Fibroblast of the conjunctiva (primary cell): ENCODE data around the gene HJURP.

Experiments
- DNase-seq: peaks from one replicate; pipeline ENCODE4 v3.0.0-alpha.2; 2010; ENCODE audit warnings: low read depth

Gene HJURP

DNA sequence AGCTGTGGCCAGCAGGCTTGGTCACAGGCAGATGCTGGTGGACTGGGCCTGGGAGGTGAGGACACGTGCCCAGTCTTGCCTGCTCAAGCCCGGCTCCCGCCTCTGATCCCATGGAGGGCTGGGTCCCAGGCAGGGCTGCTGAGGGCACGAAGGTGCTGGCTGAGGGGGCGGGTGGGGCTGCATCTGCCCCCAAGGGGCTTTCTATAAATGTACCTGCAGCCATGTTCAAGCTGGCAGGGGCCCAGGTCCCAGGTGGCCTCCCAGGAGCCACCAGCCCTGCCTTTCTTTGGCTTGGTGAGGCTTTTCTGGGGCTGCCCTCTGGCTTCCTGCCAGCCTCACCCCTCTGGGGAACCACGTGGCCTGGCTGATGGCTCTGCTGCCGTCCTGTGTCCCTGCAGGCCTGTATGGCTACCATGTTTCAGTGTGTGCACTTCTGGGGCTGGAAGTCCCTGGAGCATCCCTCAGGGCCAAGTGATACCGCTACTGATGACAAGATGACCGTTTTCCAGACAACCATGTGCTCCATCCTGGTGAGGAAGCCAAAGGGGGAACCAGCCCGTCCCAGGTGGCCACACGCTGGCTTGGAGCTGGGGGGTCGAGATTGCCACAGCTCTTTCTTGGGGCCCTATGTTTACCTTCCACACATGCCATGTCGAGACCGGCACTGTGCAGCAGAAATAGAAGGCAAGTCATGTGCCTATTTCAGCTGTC lies 23.2 kb downstream of the HJURP start:
- DNase-seq, result no peak

DNA sequence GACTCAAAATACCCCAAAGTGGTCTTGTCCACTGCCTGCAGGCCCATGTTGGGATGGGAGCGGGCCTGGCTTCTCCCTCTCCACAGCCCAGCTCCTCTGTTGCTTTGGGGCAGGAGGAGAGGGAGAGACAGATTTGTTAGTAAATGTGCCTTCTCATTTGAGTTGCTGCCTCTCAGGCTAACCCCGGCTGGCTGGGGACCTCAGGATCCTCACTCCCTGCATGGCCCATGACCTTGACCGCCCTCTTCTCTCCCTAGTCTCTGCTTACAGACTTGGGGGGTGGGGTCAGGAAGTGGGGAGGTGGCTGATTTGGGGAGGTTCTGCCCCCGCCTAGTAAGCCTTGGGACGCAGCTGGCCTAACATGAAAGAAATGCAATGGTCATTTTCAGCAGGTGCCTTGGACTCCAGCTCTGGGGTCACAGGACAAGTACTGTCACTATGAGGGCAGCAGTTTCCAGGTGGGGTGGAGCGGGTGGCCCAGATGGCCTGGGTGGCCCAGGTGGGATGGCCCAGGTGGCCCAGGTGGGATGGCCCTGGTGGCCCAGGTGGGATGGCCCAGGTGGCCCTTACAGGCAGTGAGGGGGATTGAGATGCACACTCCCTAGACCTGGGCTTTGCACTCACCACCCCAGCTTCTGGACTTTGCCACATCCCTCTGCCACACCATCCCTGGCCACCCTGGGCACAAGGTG lies 24.1 kb downstream of the HJURP start:
- no peak for DNase-seq

DNA sequence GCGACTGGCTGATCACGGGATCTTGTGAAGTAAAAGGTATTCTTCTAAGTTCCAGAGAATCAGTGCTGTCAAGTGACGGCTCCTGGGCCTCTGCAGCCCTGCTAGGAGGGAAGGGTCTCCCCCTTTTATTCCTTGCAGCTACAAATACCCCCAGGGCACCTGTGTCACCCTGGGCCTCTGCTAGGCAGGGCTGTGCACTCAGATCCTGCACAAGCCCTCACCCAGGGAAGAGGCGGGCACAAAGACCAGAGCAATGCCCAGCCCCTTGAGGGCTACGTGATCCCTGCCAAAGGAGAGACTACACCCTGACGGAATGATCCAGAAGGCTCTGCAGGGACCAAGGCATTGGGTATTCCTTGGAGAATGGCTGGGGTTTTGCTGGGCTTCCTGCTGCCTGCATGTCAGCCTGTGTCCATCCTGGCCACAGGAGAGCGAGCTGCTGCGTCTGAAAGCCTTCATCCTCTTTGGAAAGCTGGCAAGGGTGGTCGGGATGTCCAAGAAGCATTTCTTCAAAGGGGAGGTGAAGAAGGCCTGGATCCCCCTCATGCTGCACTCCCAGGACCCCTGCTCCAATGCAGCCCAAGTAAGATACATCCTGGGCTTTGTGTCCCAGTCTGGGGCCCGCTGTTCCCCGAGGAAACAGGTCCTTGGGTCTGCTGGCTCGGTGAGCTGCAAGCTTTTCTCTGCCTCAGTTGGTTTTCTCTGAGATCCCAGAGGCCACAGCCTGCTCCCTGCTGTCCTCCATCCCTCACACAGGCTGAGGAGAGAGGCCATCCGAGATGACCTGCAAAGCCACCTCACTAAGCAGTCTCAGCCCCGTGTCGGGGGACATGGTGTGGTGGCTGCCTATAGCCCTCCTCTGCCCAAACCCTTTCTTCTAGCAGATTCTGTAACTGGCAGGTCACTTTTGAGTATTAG lies 24.9 kb downstream of the HJURP start:
- no peak for DNase-seq

DNA sequence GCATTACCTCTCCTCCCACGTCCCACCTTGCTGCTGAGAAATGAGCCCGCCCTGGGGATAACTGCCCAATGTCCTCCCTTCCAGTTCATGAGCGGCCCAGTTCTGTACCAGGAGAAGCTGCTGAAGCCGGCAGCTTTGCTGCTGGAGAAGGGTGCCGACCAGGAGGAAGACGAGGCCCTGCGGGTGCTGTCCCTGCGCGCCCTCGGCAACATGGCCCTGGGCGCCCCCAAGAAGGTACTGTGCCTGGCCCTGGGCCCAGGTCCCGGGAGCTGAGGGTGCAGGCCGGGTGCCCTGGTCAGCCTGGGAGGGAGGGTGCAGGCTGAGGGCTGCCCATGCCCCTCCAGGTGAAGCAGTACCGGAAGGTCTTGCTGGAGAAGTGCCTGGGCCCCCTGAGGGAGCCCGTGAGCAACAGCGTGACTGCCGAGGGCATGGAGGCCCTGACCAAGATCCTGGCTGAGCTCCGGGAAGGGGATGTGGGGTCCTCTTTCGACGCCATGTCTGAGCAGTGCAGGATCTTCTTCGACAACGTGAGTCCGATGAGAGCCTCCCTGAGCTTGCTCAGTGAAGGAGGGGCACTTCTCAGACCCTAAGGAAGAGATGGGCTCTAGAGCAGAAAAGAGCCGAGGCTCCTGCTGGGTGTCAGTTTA lies 25.7 kb downstream of the HJURP start:
- no peak for DNase-seq

DNA sequence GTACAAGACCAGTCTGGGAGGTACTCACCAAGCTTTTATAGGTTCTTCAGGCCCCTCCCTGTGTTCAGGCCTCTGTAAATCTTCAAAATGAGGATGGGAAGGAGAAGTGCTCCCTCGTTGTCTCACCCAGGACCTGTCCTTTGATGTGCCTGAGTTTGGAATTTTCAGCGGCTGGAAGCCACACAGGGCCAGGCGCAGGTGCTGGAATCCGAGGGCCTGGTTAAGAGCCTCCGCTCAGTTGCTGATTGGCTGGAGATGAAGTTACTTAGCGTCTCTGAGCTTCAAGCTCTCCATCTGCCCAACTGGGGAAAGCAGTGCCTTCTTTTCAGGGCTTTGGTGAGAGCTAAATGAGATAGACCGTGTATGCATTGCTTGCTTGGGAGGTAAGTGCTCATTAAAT lies 30.0 kb downstream of the HJURP start:
- DNase-seq, result no peak

DNA sequence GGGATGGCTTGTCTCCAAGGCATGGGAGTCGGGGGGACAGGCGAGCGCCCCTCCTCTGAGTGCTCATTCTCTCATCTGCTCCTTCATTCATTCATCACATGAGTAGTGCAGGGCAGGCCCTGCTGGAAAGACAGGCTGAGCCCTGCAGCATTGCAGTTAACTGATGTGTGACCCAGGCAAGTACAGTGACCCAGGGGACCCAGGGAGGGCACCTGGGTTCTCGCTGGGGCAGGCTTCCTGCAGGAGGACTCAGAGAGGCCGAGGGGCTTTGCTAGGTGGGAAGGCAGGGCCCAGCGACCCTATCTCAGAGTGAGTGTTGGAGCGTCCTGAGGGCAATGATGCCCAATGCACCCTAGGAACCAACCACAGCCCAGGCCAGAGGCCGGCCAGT lies 30.6 kb downstream of the HJURP start:
- DNase-seq, result no peak

DNA sequence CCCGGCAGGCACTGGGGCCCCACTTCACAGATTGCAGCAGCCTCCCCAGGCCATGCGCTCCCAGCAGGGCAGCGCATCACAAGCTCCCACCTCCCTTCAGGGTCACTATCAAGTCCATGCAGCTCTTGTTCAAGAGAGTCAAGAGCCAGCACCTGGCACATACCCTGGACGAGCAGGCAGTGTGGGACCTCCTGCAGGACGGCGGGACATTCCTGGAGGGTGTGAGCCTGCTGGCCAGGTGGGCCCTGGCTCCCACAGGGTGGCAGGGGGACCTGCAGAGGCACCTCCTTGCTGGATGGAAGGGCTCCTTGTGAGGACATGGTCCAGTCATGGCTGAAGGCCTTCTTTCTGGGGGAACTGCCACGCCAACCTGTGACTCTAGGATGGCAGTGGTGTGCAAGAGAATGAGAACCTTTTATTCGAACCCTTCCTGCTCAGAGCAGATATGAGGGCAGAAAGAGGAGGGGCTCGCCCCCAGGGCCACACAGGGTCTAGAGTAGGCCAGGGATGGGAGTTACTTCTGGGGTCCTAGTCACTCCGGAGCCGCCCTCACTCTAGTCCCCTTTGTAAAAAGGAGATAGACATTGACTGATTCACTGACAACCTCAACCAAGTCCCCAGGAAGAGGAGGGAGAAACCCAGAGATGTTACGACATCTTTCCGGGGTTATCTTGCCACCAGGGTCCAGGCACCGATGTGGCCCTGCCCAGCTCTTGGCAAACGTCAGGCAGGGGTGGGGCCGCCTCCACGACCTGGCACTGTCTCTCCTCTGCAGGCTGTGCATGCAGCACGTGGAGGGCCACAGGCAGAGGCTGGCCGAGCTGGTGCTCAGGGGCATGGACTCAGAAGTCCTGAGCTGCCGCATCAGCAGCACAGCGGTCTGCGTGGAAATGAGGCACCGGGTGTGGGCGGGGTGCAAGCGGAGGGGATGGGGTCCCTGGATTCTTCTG lies 31.3 kb downstream of the HJURP start:
- no peak for DNase-seq

DNA sequence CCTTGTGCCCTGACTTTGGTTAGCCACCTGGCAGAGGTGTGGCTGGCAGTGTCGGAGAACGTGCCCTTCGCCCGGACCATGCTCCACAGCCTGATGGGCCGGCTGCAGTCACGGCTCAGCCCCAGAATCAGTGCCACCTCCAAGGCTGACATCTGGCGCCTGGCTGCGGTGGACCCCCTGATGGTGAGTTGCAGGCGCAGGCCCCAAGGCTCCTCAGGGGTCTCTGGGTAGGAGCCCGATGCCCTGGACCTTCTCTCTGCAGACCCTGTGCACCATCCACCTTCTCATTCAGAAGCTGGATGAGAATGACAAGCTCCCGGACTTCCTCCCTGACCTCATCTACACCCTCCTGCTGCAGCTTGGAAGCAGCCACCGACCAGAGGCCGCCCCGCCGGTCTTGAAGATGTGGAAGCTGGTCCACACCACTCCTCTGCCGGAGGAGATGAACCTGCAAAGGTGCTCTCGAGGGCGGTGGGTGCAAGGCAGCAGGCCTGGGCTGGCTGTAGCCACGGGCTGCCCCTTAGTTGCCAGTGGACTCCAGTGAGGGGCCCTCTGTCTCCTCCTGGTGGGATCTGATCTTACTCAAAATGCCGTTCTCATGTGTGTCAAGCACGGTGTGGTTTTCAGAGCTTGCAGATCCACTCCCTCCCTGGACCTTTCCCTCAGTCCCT lies 32.1 kb downstream of the HJURP start:
- no peak for DNase-seq

DNA sequence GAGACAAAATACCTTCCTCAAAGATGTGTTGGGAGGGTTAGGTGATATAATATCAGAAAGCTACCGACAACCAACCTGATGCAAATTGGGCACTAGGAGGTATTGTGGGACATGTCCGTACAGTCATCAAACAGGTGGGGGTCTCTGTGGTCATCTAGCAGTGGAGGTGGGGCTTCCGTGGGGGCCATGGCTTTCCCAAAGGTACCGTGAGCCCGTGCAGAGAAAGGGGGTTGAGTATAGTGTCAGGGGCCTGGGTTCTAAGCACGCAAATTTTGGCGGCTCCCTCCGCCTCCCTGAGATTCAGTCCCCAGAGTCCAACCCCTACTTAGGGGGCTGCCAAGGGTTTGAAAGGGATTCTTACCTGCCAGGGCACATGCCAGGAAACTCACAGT lies 32.6 kb downstream of the HJURP start:
- no peak for DNase-seq

DNA sequence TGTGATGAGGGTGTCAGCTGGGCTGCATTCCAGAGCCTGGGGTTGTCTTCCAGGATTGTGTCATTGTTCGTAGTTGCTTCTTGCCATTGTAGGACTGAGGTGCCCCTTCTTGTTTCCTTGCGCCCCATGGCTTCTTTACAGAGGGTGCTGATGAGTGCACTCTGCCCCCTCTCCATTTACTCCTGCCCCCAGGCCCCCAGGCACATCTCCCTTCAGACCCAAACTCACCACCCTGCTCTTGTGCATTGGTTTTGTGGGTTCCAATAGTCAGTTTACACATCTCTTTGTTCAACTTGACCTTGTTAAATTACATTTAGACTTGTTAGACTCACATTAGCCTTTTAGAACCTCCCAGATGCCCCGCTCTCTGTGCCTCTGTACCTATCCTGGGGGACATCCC lies 33.1 kb downstream of the HJURP start:
- no peak for DNase-seq

DNA sequence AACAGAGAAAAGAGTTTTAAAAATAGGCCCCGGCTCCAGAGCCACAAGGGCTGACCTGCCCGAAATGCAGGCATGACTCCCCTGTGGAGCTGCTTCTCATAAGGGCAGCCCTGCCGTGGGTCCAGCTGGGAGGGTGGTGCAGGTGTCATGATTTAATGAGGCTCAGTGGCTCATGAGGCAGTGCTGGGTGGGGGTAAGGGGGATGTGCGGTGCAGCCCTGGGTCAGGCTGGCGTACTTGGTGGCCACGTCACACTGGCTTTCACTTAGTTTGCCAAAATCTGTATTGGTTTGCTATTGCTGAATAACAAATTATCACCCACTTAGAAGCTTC lies 33.6 kb downstream of the HJURP start:
- DNase-seq, result no peak

DNA sequence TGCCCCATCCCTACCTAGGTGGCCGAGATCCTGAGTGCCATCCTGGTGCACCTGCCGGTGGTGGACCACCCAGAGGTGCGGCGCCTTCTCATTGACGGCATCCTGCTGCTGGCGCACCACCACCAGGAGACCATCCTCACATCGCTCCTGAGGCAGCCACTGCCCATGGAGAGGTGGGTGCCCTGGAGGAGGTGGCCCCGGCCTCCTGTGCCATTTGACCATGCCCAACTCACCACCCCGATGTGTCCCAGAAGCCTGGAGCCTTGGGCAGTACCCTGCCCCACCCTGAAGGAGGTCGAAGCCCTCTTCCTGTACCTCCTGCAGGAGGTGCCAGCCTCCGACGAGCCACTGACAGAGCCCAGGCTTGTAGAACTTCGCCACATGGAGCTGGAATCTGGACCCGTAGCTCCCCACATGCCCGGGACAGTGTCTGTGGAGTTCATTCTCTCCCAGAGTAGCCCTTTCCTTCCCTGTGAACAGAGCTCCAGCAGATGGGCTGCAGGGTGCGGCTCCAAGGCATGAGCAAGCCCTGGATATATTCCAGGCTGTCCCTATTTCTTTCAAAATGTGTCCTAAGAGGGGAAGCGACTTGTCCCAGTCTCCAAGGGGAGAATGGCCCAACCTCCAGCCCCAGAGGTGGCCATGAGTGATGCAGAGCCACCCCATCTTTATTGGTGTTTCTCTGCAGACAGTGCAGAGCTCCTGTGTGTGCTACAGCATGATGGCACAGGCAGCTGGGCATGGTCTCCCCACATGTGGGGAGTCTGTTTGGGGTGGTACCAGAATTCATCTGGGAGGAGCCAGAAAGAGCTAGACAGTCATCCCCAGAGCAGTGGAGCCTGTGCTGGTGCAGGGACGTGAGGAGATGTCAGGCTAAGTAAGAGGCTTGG lies 34.2 kb downstream of the HJURP start:
- no peak for DNase-seq

DNA sequence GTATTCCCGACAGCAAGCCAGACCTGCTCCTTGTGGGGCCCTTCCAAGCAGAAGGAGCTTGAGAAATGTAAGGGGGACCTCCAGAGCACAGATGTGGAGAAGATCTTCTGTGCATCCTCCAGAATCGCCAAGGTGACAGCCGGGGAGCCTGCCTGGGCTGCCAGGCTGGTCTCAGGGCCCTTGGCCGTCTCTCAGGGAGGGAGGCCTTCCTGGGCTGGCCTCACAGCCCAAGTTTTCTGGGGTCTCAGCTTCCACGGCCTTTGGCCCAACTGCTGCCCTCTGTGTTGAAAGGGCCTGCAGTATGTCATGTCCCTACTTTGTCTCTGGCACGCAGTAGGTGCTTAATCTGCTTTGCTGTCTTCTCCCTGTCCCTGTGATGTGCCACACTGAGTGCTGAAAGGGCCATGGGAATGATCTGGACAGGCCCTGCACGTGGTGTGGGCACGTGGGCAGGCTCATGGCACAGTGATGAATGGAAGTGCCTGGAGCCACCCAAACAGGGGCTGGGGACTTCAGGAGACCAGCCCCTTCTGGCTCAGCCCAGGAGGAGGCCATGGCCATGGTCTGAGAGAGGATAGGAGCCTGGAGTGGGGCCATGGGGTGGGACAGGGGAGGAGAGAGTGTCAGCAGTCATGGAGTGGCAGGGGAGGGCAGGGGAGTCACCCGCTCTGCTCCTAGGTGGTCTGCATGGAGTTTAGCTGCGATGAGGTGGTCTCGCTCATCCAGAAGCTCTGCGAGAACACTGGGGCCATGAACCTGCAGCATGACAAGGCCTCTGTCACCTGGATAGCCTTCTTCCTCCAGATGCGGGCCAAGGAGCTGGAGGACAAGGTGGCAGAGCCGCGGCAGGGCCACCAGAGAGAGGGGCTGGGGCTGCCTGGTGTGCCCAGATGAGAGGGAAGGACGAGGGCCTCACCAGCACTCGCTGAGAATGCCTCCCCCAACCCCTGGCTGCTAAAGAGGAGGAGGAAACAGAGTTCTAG lies 35.4 kb downstream of the HJURP start:
- DNase-seq, result no peak

DNA sequence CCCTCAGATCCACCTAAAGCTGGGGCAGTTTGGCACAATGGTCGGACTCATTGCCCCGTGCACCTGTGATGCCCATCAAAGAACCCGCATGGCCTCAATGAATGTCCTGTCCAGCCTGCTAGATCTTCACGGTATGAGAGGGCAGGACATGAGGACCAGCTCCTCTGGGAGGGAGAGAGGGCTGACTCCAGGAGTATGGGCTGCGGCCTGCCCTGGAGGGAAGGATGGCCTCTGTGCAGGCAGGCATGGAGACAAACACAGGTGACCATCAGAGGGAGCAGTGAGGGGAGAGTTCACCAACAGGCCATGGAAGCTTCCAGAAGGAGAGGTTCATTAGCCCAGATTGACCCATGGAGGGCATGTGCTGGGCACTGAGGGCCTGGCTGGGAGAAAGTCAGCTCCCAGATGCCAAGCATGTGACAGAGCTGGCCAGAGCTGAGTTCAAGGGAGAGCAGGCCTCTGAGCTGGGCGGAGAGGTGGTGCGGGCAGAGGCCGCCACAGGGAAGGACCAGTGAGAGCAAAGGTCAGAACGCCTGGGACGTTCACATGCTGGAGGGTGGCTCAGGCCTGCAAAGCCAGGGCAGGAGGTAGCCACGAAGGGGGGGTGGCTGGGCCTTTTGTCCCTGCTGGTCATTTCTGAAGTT lies 36.2 kb downstream of the HJURP start:
- no peak for DNase-seq

DNA sequence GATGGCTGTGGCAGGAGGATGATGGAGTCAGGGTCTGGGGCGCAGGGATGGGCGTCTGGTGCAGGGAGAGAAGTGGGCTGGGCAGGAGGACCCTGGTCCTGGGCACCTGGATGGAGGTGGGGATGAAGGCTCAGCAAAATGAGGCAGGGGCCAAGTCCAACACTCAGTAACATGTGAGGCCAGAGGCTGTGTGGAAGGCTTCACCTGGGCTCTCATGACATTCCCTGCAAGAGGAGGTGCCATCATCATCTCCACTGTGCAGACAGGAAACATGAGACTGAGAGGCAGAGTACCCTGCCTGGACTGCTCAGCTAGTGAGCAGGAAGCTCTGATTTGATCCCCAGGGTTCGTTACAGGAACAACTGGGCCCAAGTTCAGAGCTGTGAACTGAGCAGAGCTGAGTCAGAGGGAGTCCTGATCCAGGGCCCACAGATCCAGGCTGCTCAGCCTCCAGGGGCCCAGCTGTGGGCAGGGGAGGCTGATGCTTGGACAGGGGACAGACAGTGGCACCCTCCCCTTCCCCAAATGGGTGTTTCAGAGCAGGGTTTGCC lies 36.9 kb downstream of the HJURP start:
- no peak for DNase-seq

DNA sequence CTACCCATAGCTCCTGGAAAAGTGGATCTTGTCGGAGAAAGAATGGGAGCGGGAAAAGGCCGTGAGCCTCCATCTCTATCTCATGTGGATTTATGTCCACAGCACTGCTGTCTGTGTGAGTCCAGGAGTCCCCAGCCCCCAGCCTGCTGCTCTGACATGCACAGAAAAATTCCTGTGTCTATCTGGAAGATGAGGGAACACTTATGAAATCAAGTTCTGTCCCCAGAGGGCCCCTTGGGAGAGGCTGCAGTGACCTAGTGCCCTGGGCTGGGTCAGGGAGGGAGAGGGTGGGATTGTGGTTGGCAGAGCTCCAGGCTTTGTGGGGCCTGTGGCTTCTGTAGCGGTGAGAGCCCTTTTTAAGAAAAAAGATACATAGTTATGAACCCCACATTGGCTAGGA lies 37.6 kb downstream of the HJURP start:
- DNase-seq, result no peak

DNA sequence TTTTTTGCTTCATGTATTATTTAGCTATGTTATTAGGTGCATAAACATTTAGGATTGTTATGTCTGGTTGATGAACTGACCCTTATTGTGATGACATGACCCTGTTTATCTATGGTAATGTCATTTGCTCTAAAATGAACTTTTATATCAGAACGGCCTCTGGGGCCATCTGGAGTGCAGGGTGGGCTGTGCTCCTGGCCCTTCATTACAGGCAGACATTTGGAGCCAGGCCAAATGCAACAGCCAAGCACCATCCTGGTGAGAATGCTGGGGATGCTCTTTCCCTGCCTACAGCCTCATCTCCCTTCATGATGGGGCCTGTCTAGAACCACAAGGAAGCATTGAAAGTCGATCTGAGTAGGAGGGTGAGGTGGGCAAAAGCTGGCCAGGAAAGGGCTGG lies 38.0 kb downstream of the HJURP start:
- DNase-seq, result no peak

DNA sequence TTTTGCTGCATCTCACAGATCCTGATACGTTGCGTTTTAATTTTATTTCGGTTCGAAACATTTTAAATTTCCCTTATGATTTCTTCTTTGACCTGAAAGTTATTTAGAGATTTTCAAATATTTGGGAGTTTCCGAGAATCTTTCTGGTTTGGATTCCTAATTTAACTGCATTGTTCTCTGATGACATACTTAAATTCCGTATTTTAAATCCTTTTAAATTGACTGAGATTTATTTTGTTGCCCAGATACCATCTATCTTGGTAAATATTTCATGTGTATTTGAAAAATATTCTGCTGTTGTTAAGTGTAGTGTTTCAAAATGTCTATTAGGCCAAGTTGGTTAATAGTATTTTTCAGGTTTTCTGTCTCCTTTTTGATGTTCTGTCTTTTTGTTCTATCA lies 38.5 kb downstream of the HJURP start:
- no peak for DNase-seq
